BE2C (cell line): ENCODE measurements around the gene FNDC4. TPM values are rescaled to one million over a fixed set of nuclear protein-coding genes. Genes with fewer than 3 reads are reported as not detected.
"Not testable (repeated sequence)": the region's sequence is repeated elsewhere in the genome, so short reads cannot be mapped to it uniquely, and the experiment has no call there.

Experiments
- DNase-seq: peaks from one replicate; pipeline ENCODE4 v3.0.0-alpha.2; 2020
- H3K27me3 ChIP-seq: fragments of 250-450 bp; sonication (Bioruptor Pico); 2 replicates; pipeline ENCODE4 v1.5.1; 2020; ENCODE audit warnings: mild to moderate bottlenecking
- H3K36me3 ChIP-seq: fragments of 250-450 bp; sonication (Bioruptor Pico); 2 replicates; pipeline ENCODE4 v1.5.1; 2020; ENCODE audit warnings: mild to moderate bottlenecking
- H3K4me1 ChIP-seq: fragments of 250-450 bp; sonication (Bioruptor Pico); 2 replicates; pipeline ENCODE4 v1.5.1; 2020
- H3K4me3 ChIP-seq: 2 replicates; pipeline ENCODE4 v1.5.1; 2011; ENCODE audit warnings: low read depth, low read length
- H3K9me3 ChIP-seq: fragments of 250-450 bp; sonication (Bioruptor Pico); 2 replicates; pipeline ENCODE4 v1.5.1; 2020
- CTCF ChIP-seq: IDR thresholded peaks from 2 replicates; pipeline ENCODE4 v1.5.1; 2012; ENCODE audit warnings: mild to moderate bottlenecking, low read depth, low read length
- polyA plus RNA-seq: library from polyadenylated mRNA; unstranded; fragments of >200 nt; gene quantifications from one replicate; pipeline ENCODE4 v1.2.1, GENCODE V29; 2012; ENCODE audit warnings: low read depth, missing spikeins; ENCODE audit not compliant: insufficient read length, insufficient read depth

The FNDC4 gene, protein sequence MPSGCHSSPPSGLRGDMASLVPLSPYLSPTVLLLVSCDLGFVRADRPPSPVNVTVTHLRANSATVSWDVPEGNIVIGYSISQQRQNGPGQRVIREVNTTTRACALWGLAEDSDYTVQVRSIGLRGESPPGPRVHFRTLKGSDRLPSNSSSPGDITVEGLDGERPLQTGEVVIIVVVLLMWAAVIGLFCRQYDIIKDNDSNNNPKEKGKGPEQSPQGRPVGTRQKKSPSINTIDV
- polyA plus RNA-seq = not detected

DNA sequence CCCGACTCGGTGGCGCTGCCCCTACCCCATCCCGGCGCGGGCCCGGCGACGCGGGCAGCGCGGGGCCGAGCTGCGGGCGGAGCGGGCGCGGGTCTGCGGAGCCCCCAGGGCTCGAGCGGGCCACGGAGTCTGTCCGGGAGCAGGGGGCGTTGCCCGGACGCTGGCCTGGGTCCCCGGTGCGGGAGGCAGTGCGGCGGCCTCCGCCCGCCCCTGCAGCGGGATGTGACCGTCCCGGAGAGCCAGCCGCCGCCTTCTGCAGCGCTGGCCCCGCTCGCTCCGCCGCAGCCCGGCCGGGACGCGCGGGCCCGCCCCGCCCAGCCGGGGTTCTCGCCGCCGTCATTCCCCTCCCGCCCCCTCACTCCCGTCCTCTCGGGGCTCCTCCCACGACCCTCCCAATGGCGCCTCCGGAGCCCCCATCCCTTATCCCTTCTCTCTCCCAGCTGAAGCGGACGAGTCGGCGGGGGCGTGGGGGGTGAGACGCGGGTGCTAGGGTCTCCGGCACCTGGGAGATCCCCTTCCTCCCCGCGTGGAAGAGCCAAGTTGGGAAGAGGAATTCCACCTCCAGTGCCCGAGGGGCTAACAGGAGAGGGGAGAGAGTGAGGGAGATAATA, at the start of gene FNDC4:
FNDC4 (minus strand) TSS at position 257 of the 611 bp plus-strand sequence. CDS start 521 bp downstream, outside the sequence.
- no peaks in the 10 kb centered on the region for H3K4me1 ChIP-seq
- H3K27me3 ChIP-seq = peaks cover 51% of the 10 kb centered on the region
- no peaks in the 10 kb centered on the region for H3K9me3 ChIP-seq
- peak; percentile 48 for DNase-seq
- H3K4me3 ChIP-seq = peak within 1 kb of the TSS; percentile 66
- no peaks in the 10 kb centered on the region for H3K36me3 ChIP-seq
- TF ChIP-seq CTCF = no peak

GRCh38 chr2:27544143-27544821, 49.3 kb upstream of the FNDC4 start:
- no peak for TF ChIP-seq CTCF
- H3K36me3 ChIP-seq = no peaks in the 10 kb centered on the region
- H3K9me3 ChIP-seq = no peaks in the 10 kb centered on the region
- no peaks in the 10 kb centered on the region for H3K4me1 ChIP-seq
- no peak for DNase-seq
- no peaks in the 10 kb centered on the region for H3K27me3 ChIP-seq
- H3K4me3 ChIP-seq = no peak overlapping the region

DNA sequence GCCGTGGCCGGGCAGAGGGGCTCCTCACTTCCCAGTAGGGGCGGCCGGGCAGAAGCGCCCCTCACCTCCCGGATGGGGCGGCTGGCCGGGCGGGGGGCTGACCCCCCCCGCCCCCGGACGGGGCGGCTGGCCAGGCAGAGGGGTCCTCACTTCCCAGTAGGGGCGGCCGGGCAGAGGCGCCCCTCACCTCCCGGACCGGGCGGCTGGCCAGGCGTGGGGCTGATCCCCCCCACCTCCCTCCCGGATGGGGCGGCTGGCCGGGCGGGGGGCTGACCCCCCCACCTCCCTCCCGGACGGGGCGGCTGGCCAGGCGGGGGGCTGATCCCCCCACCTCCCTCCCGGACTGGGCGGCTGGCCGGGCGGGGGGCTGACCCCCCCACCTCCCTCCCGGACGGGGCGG, 44.6 kb upstream of the FNDC4 start:
- not testable (repeated sequence) for H3K36me3 ChIP-seq, H3K9me3 ChIP-seq, H3K4me3 ChIP-seq, H3K27me3 ChIP-seq, H3K4me1 ChIP-seq, DNase-seq

DNA sequence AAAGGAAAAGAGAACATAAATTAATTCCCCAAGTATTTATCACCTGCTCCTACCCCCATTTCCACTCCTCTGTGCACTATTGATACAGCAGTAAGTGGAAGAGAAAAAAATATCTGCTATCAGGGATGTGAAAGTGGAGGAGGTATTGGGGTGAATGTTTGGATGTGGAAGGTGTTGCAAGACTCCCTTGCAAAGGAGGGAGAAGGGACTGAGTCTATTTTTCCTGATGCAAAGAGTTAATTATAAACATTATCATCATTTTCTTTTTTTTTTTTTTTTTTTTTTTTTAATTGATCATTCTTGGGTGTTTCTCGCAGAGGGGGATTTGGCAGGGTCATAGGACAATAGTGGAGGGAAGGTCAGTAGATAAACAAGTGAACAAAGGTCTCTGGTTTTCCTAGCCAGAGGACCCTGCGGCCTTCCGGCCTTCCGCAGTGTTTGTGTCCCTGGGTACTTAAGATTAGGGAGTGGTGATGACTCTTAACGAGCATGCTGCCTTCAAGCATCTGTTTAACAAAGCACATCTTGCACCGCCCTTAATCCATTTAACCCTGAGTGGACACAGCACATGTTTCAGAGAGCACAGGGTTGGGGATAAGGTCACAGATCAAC, 43.9 kb upstream of the FNDC4 start:
- not testable (repeated sequence) for DNase-seq, H3K4me3 ChIP-seq, H3K27me3 ChIP-seq, H3K36me3 ChIP-seq, H3K4me1 ChIP-seq, H3K9me3 ChIP-seq

- no peaks in the 10 kb centered on the region for H3K4me1 ChIP-seq
- no peaks in the 10 kb centered on the region for H3K9me3 ChIP-seq
- DNase-seq = no peak
- TF ChIP-seq CTCF = no peak
- no peaks in the 10 kb centered on the region for H3K36me3 ChIP-seq
- H3K27me3 ChIP-seq = 0 out of 2 replicates have a peak, but pooled peaks cover 3% of the 10 kb centered on the region
- H3K4me3 ChIP-seq = no peak overlapping the region
Measured at GRCh38 chr2:27537287-27537686, 42.3 kb upstream of the FNDC4 start.

DNA sequence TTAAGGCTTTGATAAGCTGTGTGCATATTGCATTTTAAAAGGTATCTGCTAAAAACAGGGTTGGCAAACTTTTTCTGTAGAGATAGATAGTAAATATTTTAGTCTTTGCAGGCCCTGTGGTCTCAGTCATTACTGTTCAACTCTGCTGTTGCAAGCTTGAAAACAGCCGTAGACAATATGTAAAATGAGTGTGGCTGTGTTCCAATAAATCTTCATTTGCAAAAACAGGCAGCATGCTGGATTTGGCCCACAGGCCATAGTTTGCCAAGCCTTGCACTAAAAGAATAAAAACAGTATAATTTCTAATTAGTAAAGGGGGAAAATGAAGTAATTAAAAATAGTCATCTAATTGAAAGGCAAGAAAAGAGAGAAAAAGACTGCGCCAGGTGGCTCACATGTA, 37.0 kb upstream of the FNDC4 start:
- no peaks in the 10 kb centered on the region for H3K9me3 ChIP-seq
- 0 out of 2 replicates have a peak, but pooled peaks cover 3% of the 10 kb centered on the region for H3K27me3 ChIP-seq
- H3K36me3 ChIP-seq = no peaks in the 10 kb centered on the region
- DNase-seq = no peak
- H3K4me1 ChIP-seq = no peaks in the 10 kb centered on the region
- no peak overlapping the region for H3K4me3 ChIP-seq
- TF ChIP-seq CTCF = no peak

GRCh38 chr2:27527182-27527581, 32.2 kb upstream of the FNDC4 start:
- H3K4me3 ChIP-seq = no peak overlapping the region
- no peaks in the 10 kb centered on the region for H3K9me3 ChIP-seq
- TF ChIP-seq CTCF = no peak
- no peak for DNase-seq
- H3K4me1 ChIP-seq = no peaks in the 10 kb centered on the region
- H3K36me3 ChIP-seq = no peaks in the 10 kb centered on the region
- no peaks in the 10 kb centered on the region for H3K27me3 ChIP-seq
